Aortic smooth muscle cell (primary cell): ENCODE results near the gene FOXO1. TPM values are rescaled to one million over a fixed set of nuclear protein-coding genes. Genes with fewer than 3 reads are reported as not detected.

ENCODE experiments used
- total RNA-seq: library from RNA; depleted of rRNA; stranded (reverse); fragments of >200 nt; gene quantifications from 2 replicates; pipeline ENCODE4 v1.2.3, GENCODE V29; 2014

The FOXO1 gene
- total RNA-seq: 2.0 and 3.6 TPM in 2 replicates

DNA sequence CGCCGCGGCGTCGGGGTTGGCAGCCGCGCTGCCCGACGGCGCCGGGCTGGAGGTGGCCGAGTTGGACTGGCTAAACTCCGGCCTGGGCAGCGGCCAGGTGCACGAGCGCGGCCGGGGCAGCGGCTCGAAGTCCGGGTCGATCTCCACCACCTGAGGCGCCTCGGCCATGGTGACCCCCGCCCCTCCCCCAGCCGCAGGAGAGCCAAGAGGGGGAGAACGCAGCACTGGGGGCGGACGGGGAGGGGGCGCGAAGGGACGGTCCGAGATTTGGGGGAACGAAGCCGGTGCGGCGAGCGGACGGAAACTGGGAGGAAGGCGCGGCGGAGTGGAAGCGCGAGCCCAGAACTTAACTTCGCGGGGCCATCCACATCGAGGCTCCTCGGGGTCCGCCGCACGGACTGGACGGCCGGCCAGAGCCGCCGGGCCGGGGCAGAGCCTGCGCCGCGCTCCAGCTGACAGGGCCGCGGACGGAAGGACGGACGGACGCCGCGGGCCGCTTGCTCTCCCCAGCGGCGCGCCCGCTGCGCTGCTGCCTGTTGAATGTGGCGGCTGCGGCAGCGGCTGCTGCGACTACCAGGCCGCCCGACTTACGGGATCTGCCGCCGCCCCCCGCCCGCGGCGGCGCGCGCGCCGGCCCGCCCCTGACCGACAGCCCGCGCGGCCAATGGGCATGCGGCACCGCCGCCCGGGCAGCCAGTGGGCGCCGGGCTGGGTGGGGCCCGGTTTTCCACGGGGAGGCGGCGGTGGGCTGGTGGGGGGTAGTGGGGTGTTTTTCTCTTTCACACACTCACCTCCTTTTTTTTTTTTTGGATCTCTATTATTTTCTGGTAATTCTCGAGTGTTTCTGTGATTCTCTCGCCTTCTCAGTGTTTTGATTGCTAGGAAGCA, at the start of gene FOXO1:
Gene FOXO1, minus strand, starts transcription at position 597 of the 888 bp plus-strand sequence. Its CDS starts 429 bp downstream, at position 168.

Other genes starting within 250 kb of the FOXO1 start
- gene MRPS31, start 104.5 kb upstream of the FOXO1 start, total RNA-seq: 12.8 and 13.9 TPM in 2 replicates
- gene SLC25A15, start 123.0 kb upstream of the FOXO1 start, total RNA-seq: 10.3 and 17.4 TPM in 2 replicates